NCI-H2107 treated with DMSO at 0.1 percent for 48 hours (cell line): ENCODE data around the gene HSP90AB1.
A peak's percentile ranks its signal among the peaks of the same experiment; 100 is the strongest.

Experiments used
- DNase-seq: peaks from one replicate; lab custom pipeline; 2025; ENCODE audit not compliant: unreplicated experiment; lab: John Stamatoyannopoulos, UW

Gene HSP90AB1

DNA sequence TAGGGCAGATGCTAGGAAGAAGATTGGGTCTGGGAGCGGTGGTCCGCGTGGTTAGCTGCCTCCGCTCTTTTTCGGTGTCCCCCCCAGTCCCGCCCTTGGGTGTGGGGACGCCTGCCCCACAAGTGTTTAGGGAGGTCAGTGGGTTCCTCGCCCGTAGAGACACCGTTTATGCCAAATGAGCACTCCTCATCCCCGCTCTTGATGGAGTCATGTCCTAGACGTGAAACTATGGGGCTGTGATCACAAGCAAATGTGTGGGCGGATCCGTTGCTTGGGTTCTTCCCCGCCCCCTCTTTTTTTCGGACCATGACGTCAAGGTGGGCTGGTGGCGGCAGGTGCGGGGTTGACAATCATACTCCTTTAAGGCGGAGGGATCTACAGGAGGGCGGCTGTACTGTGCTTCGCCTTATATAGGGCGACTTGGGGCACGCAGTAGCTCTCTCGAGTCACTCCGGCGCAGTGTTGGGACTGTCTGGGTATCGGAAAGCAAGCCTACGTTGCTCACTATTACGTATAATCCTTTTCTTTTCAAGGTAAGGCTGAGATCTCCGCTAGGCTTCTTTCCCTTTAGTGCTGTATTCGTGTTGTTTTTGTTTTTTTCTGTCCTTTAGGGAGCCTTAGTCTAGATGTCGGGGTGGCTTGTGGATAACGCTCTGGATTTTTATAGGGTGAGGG, at the start of gene HSP90AB1:
Gene HSP90AB1 (plus strand): TSS at position 439 of the 675 bp plus-strand sequence. CDS start 1,529 bp downstream, outside the sequence.
- DNase-seq: peak; percentile 84

DNA sequence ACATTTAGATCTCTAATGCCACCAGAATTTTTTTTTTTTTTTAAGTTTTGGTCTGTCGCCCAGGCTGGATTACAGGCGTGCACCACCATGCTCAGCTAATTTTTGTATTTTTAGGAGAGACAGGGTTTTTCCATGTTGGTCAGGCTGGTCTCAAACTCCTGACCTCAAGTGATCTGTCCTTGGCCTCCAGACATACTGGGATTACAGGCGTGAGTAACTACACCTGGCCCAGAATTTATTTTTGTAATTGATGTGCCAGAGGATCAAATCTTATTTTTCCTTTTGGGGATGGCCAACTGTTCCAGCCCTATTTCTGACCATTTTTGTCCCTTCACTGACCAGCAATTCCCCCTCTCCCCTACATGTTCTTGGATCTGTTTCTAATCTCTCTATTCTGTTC, 48.2 kb upstream of the HSP90AB1 start:
- DNase-seq: no peak

DNA sequence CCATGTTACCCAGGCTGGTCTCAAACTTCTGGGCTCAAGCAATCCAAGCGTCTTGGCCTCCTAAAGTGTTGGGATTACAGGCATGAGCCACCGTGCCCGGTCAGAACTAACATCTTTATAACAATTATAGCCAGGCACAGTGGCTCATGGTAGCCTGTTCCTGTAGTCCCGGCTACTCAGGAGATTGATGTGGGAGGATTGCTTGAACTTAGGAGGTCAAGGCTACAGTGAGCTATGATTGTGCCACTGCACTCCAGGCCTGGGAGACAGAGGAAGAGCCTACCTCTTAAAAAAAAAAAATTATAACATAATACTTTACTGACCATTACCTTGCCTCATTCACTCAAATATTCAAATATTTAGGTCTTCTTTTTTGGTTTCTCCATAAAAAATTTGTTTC, 47.0 kb upstream of the HSP90AB1 start:
- DNase-seq: no peak

DNA sequence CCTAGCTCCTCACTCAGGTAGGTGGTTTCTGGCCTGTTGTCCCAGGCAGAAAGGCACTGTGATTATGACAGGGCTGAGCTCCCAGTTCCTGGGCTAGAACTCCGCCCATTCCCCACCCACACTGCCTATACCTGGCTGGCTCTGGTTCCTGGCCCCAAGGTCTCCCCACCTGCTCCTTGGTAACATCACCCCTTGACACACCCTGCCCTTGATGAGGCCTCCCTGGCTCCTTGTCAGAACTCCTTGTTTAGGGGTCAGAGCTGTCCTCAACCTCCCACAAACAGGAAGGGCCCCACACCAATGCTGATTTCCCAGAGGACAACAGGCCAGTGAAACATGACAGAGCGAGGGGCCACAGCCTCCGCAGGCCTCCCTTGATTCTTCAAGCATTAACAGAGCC, 45.7 kb upstream of the HSP90AB1 start:
- no peak for DNase-seq

DNA sequence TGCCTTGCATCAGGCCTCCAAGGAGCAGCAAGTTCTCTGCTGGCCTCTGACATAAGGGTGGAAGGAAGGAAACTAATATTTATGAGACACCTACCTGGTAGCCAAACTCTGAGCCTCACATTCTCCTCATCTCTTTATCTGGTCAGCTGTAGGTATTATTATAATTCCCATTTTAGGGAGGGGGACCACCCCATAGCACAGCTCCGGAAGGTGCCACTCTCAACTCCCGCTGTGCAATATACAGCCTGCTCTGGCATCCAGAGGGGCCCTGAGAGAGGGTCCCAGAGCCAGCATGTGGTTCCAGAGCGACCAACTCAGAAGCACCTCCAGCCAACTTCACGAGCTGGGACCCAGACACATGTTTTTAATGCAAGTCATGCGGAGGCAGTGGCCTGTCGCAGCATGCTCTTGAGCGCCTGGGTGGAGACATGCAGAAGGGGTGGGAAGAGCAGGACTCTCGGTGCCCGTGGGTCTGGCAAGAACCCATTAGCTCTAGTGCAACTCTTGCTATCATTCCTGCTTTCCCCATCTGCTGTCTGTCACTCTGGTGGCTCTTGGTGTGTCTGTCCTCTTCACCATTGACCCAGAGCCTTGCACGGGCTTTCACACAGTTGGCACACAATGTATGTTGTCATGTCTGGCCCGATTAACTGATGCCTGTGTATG, 45.1 kb upstream of the HSP90AB1 start:
- DNase-seq: no peak

DNA sequence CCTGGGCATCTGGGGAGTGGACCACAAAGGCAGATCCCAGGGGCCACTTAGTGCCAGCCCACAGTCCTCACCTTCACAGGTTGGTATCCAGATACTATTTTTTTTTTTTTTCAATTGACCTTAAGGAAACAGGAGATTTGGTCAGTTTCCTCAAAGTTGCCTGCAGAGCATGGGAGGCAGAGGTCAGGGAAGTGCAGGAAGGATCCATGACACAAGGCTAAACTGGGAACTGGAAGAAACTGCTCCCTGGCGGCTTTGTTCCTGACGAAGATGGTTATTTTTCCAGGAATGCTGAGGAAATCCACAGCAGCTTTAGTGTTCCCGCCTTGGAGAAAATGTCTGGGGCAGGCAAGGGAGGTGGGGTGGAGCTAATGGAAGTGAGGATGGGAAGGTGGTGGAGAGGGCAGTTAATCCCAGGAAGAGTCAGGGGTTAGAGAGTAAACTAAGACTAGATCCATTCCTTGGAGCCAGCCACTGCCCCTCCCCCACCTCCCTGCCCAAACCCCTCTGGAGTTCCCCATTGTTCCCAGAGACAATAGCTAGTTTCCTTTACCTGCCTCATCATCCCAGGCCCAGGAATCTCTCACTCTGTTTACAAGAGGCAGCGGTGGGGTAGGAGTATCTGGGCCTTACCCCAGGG, 44.4 kb upstream of the HSP90AB1 start:
- DNase-seq: no peak

DNA sequence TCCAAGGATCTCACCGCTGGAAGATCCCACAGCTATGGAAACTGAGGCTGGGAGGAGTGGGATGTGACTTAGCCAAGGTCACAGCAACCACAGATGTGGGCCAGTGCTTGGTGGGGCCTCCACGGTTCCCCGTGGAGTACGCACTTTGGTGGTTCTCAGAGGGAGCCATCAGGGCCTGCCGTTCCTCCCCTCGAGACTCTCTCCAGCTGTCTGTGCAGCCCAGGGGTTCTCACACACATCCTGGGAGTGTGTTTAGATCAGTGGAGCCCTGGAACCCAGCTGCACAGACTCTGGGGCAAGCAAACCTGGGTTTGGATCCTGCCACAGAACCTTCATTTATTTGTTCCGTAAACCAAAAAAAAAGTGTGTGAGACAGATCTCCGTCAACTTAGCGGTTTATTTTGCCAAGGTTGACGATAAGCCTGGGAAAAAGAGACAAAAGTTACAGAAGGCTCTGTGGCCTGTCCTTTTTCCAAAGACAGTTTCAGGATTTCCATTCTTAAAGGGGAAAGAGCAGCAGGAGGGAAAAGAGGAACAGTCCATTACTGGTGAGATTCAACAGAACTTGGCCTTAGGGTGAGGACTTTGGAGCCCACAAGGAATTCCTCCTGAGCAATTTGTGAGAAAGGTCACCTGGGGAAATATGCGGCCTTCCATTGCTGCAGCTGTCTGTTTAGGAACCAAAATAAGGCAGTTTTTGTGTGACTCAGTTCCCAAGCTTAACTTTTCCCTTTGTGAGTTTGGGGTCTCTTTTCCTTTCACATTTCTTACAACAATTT, 43.7 kb upstream of the HSP90AB1 start:
- no peak for DNase-seq

DNA sequence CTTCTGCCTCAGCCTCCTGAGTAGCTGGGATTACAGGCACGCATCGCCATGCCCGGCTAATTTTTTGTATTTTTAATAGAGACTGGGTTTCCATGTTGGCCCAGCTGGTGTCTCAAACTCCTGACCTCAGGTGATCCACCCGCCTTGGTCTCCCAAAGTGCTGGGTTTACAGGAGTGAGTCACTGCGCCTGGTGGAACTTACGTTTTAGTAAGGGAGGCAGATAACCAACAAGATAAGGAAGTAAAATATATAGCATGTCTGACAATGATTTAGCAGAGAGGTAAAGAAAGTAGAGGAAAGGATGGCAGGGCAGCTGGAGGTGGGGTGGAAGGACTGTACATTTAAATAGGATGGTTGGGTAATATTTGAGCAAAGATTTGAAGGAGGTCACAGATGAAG, 42.9 kb upstream of the HSP90AB1 start:
- DNase-seq: no peak

DNA sequence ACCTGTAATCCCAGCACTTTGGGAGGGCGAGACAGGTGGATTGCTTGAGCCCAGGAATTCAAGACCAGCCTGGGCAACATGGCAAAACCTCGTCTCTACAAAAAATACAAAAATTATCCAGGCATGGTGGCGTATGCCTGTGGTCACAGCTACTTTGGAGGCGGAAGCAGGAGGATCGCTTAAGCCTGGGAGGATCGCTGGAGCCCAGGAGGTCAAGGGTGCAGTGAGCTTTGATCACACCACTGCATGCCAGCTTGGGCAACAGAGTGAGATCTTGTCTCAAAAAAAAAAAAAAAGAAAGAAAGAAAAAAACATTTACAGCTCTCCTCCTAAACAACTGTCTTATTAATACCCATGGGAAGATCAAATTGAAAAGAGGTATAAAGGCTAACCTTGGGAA, 38.9 kb upstream of the HSP90AB1 start:
- no peak for DNase-seq

DNA sequence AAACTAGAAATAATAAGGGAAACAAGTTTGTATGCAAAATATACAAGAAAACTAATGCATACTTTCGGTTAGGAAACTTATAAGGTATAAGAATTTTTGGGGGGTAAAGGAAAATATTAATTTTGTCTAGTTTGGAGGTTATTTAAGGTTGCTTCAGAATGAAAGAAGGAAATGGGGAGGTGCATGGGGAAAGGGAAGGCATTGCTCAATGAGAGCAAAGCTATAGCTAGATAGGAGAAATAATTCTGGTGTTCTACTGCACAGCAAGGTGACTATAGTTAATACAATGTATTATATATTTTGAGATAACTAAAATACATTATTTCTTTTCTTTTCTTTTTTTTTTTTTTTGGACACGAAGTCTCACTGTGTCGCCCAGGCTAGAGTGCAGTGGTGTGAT, 35.6 kb upstream of the HSP90AB1 start:
- DNase-seq: no peak

DNA sequence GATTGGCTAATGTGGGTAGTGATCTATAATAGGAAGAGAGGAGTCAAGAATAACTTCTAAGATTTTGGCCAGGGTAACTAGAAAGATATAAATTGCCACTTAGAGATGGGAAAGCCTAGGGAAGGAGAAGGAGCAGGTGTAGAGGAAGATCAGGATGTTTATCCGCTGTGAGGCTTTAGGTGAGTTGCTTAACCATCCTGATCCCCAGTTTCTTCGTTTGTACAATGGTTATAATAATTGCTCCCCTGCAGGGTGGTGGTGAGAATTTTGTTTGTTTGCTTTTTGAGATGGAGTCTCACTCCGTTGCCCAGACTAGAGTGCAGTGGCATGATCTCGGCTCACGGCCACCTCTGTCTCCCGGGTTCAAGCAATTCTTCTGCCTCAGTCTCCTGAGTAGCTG, 32.6 kb upstream of the HSP90AB1 start:
- no peak for DNase-seq

DNA sequence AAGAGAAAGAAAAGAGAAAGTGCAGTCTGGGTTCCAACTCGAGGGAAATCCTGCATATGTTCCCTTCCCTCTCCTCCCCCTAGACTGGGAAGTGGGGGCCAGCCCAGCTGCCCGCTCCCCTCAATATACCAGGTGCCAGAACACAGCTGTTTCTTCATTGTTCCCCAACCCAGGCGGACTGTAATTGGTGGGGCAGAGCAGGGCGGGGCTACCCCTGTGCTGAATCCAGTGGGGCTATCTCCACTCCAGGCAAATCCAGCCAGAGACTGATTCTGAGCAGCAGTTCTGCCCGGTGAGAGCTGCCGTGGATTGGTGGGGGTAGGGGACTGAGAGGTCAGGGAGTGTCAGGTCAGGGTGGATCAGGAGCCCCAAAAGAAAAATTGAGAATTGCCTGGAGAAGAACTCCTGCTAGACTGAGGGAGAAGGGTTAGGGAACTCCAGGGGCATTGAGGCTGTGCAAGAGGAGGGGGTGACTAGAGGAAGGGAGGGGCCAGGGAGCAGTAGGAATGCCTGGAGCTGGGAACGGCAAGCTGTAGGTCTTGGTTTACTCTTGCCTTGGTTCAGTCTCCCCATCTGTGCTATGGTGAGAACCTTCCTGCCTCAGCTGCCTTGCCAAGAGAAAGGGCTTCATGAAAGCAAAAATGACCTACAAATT, 30.1 kb upstream of the HSP90AB1 start, which contains the start of gene MYMX:
Gene MYMX (plus strand): TSS at position 250 of the 655 bp plus-strand sequence. CDS start 546 bp downstream, outside the sequence.
- DNase-seq: peak; percentile 20

DNA sequence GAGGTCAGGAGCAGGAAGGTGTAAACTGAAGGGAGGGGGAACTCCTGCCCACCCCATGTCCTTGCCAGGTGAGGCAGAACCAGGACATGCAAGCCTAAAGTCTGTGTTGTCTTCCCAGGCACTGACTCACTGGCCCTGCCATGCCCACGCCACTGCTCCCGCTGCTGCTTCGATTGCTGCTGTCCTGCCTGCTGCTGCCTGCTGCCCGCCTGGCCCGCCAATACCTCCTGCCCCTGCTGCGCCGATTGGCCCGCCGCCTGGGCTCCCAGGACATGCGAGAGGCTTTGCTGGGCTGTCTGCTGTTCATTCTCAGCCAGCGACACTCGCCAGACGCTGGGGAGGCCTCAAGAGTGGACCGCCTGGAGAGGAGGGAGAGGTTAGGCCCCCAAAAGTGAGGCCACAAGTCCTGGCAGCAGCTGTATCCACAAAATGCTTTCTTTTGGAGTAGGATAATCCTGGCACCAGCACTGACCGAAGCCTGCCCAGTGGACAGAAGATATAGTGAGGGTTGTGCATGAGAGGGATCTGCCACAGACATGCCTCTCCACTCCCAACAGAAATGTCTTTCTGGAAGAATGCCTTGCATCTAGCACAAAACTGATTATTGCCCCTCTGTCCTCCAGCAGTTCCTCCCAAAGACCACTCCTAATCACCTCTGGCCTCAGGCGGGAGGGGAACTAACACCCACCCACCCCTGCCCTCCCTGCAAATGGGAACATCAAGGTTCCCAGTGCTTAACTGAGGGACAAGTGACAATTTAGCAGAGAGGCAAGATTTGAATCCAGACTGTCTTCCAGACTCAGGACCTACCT, 29.4 kb upstream of the HSP90AB1 start:
- DNase-seq: no peak

DNA sequence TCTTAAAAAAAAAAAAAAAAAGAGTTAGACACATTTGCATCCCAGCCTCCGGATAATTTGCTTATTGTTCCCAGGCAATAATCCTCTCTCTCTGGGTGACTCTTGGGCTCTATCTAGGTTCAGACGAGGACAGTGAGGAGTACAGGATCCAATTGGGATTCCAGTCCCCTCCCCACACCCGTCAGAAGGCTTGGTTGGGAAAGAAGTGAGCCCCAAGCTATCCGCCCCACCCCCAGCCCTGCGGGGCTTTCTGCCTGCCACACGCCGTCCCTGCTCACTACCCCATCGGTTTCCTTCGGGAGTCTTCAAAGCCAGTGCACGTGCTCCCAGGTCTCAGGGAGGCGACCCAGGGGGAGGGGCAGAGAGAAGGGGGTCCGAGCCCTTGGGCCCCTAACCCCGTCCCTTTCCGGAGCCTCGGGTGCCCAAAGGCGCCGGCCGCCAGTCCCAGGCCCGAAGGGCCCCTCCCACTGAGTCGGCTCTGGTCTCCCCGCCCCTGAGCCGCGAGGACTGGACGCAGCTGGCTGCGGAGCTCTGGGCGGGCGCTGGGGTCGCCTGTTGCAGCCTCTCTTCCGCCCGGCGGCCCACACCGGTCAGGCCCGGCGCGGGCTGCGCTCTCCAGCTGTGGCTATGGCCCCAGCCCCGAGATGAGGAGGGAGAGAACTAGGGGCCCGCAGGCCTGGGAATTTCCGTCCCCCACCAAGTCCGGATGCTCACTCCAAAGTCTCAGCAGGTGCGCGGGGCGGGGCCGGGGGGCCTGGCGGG, 27.7 kb upstream of the HSP90AB1 start:
- no peak for DNase-seq

DNA sequence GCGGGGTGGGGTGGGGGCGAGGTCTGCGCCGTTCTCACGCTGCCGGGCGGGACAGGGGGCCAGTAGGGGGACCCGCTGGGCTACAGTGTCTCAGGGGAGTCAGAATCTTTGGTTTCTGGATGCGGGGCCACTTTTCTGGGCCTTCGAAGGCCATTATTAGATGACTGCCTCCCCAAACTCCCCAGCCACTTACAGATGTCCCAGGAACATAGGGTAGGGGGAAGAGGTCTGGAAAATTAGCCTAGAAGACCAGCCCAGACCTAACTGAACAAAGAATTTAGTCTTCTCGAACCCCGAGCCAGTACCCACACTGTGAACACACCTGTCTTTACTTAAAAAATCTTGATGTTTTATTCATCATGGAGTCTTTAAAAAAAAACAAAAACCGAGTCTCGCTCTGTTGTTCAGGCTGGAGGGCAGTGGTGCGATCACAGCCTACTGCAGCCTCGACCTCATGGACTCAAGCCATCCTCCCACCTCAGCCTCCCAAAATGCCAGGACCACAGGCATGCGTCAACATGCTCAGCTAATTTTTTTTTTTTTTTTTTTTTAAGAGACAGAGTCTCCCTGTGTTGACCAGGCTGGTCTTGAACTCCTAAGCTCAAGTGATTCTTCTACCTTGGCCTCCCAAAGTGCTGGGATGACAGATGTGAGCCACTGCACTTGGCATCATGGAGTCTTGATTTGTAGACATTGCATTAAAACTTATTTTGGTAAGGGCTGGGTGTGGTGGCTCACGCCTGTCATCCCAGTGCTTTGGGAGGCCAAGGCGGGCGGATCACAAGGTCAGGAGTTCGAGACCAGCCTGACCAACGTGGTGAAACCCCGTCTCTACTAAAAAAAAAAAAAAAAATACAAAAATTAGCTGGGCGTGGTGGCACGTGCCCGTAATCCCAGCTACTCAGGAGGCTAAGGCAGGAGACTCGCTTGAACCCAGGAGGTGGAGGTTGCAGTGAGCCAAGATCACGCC, 26.8 kb upstream of the HSP90AB1 start:
- no peak for DNase-seq

DNA sequence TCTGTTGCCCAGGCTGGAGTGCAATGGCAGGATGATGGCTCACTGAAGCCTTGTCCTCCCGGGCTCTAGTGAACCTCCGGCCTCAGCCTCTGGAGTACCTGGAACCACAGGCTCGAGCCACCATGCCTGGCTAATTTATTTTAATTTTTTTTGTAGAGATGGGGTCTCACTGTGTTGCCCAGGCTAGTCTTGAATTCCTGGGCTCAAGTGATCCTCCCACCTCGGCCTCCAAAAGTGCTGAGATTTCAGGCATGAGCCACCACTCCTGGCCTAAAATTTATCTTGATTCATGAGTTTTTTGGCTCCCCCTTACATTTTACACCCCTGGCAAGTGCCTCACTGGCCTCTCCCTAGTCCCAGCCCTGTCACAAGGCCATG, 26.0 kb upstream of the HSP90AB1 start:
- DNase-seq: no peak

DNA sequence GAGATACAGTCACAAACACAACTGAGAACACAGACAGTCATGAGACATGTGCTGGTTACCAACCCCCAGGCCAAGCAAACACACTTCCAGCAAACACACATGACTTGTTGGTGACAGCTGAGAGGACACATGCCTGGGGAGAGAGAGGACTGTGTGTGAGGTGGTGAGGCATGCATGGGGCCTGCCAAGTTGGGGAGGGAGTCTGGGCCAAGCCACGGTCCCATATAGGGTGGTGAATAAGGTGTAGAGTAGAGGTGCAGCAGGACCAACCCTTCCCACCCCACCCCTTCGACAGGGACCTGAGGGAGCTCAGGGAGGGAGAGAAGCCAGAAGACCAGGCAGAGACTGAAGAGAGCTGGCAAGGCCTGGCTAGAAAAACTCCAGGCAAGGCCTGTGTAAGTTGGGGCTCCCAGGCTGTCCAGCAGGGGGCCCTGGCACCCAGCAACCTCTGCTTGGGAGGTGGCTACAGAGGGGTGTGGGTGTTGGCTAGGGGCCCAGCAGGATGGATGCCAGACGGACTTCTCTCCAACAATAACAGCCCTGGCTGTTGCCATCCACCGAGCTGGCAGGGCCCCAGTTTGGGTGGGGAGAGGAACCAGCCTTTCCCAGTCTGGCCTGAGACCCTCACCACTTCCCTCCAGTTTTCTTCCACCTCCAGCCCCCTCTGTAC, 25.5 kb upstream of the HSP90AB1 start:
- DNase-seq: no peak

DNA sequence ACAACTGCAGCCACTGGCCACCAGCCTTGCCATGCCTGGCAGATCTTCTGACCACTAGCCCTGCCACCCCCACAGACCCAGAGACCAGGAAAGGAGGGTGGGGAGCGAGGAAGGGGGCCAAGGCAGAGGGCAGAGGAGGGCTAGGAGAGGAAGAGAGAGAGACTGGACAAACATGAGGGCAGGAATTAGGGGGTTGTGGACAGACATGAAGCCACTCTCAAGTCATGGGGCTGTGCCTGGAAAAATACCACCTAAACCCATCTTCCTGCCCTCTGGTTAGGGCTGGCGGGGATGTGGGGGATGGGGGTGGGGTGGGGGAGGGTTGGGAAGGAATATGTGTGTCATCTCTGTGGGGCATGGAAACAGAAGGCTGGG, 25.0 kb upstream of the HSP90AB1 start:
- no peak for DNase-seq
